Activated CD8-positive, alpha-beta memory T cell treated with anti-CD3 and anti-CD28 coated beads for 1 hour (primary cell): Measurements from ENCODE around the gene MAOB.
"Not testable (repeated sequence)": the region's sequence is repeated elsewhere in the genome, so short reads cannot be mapped to it uniquely, and the experiment has no call there.

Experiments used
- DNase-seq, 2 donors: peaks; one replicate each; pipeline ENCODE4 v3.0.0-alpha.2; 2020; ENCODE audit warnings: low read depth in 1 of 2; ENCODE audit errors: extremely low read depth in 1 of 2

The MAOB gene

DNA sequence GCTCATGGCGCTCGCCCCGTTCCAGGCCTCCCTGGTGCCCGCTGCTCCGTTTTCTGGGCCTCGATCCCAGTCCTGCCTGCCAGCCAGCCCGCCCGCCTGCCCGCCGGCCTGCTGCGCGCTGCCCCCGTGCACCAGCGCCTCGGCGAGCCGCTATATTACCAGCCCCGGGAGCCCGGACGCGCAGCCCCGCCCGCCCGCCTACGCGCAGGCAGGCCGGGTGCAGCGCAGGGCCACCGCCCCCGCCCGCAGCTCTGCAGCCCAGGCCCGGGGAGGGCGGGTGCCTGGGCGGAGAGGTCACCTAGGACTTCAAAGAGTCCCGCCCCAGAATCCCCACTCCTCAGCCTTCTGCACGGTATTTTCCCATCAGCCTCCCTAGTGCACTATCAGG lies at the start of gene MAOB:
Gene MAOB (minus strand): TSS at position 157 of the 388 bp plus-strand sequence. CDS start 151 bp downstream, at position 6.
- DNase-seq = no peak

DNA sequence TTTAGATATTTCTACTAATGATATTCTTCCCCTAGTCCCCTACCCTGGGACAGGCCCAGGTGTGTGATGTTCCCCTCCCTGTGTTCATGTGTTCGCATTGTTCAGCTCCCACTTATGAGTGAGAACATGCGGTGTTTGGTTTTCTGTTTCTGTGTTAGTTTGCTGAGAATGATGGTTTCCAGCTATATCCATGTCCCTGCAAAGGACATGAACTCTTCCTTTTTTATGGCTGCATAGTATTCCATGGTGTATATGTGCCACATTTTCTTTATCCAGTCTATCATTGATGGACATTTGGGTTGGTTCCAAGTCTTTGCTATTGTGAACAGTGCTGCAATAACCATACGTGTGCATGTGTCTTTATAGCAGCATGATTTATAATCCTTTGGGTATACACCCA lies 39.8 kb upstream of the MAOB start:
- not testable (repeated sequence) for DNase-seq

GRCh38 chrX:43910772-43911171 lies 28.5 kb upstream of the MAOB start:
- DNase-seq = not testable (repeated sequence)

GRCh38 chrX:43910012-43910411 lies 27.8 kb upstream of the MAOB start:
- DNase-seq = no peak

DNA sequence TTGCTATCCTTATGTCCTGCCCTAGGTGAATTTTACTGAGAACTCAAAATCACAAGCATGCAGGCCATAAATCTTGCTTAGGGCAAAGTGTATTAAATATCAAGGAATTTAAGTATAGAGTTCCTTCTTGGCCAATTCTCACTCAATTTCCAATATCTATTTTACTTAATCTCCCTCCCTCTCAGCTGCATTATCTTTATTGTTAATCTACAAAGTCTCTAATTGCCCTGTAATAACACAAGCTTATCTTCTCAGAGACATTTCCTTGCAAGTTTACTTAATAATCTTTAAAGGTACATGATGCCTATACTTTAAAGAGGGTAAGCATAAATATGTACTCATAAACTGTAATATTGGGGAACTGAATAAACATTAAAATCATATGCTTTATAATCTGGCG lies 26.9 kb upstream of the MAOB start:
- no peak for DNase-seq

DNA sequence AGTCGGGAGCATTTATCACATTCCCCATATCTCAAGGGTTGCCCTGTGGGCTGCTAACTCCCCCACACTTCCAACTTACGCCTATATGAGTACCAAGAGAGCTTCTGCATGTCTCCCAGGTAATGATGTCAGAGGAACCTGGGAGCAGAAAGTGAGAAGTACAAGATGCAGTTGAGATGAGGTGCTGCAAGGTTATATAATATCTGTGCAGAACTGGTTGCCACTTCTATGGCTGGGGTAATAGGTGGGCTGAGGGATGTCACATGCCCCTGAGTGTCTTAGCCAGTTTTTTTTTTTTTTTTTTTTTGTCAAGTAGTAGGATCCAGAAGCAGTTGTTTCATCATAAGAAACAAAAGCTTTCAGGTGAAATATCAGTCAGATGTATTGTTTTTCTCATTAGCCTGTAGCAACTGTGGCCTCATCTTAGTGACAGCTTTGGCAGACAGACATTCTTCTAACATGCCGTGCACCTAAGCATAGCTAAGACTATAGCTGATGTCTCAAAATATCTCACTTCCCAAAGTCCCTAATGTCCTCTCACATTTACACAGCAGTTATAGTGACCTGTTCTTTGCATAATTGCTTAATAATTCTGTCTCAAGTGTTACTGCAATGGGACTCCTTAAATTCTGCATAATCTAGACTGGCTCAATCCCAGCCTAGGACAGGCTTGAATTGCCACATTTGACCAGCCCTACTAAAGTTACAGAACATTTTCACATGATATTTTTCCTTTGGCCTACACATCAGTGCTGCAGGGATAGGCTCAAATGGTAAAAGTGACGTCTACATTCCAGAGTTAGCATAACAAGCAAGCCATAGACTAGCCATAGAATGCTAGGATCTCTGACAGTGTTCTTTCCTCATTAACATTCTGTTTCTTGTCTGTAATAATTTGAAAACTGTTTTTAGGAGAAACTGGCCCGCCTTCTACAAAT lies 17.9 kb upstream of the MAOB start:
- no peak for DNase-seq

DNA sequence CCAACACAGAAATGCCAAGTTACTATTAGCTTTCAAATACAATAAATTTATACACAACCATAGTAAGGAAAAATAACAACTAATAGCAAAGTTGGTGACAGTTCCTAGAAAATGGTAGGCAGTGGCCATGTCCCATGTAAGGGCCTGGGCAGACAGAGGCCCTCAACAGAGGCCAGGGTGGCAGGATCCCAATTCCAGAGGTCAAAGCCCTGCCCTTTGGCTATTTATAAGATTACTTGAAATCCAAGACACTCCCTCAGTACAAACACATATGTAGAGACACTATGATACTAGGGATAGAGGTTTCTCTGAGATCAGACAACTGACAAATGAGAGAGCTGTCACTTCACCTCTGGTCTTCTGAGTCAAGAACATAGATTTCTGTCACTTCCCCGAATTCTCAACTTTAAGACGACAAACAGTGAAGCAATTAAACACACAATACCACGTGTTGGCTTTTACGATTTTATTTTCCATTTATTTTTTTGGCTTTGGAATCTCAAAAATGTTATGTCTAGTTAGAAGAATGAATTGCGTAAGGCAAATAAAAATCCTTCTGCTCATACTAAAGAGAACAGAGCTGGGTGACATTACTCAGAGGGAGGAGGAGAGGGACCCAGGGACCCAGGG lies 16.3 kb upstream of the MAOB start:
- no peak for DNase-seq

GRCh38 chrX:43897290-43897689 lies 15.0 kb upstream of the MAOB start:
- no peak for DNase-seq

DNA sequence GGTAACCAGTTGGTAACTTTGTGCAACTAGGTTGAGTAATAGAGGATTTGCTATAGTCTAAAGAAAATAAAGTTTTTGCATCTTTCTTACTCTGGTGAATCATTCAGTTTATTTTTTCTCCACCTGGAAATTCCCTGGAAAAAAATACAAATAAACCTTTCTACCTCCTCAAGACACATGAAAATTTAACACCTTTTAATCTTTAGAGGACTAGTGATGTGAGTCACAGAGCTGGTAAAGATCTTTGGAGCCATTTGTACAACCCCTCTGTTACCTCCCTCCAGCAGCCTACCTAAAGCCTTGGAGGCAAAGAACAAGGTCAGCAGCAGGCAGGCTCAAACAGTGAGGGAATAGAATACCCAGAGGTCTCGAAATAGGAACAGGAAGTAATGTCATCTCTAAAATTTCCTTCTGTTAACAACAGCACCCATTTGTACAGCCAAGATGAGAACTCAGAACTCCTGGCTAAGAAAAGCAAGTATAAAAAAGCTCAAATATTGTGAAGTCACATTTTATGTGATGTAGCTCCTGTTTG lies 10.2 kb upstream of the MAOB start:
- no peak for DNase-seq

DNA sequence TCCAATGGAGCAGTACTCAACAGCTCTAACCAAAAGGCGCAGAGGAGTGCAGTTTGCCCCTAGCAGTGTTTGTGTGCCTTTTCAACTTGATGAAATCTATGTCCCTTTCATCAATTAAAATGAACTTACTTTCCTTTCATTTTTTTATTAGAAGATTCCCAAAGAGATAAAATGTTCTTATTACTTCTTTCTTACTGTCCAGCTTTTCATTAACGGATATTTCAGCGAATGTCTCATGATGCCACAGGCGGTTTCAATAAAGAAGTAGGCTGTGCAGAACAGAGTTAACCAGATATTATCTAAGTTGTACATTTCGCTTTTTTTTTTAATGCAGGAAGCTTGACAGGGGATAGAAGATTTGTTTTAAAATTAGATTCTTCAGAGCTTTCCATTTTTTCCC lies 3.4 kb upstream of the MAOB start:
- no peak for DNase-seq

GRCh38 chrX:43881410-43882293 lies 598 bp downstream of the MAOB start:
- DNase-seq = no peak

GRCh38 chrX:43880425-43880824 lies 1.8 kb downstream of the MAOB start:
- DNase-seq = no peak

GRCh38 chrX:43878906-43879526 lies 3.2 kb downstream of the MAOB start:
- DNase-seq = no peak

- no peak for DNase-seq
Observed at GRCh38 chrX:43876680-43877079, 5.6 kb downstream of the MAOB start.

DNA sequence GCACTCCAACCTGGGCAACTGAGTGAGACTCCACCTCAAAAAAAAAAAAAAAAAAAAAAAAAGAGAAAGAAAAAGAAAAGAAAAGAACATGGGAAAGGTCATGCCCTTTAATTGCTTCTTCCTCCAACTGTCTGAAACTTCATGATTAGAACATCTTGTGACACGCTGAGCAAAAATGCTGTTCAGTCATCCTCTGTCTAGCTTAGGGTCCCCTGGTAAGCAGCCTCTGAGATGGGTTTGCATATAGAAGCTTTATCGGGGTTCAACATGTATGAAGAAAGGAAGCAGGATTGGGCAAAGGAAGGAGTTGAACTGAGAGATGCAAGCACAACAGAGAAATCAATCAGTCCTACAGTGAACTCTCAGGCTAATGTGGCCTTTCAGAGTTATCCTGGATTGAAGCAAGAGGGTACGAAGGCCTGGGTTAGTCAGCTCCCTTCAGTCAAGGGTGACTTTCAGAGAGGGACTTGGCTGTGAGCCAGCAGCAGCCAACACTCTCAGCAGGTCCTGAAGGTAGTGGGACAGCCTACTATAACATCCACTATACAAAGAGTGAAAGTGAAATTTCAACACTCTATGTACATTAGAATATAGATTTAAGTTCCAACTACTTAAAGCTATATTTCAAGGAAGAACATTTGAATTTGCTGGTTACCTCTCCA lies 11.4 kb downstream of the MAOB start:
- no peak for DNase-seq

GRCh38 chrX:43870011-43870410 lies 12.2 kb downstream of the MAOB start:
- DNase-seq = no peak

- DNase-seq = no peak
Observed at GRCh38 chrX:43868791-43869190, 13.5 kb downstream of the MAOB start.

GRCh38 chrX:43866423-43866822 lies 15.8 kb downstream of the MAOB start:
- no peak for DNase-seq

GRCh38 chrX:43865791-43866190 lies 16.5 kb downstream of the MAOB start:
- no peak for DNase-seq

- DNase-seq = no peak
Observed at GRCh38 chrX:43862434-43862833, 19.8 kb downstream of the MAOB start.
